HUES48 (cell line): ENCODE measurements around the gene TCF20.

Experiments used
- H3K27ac ChIP-seq: one replicate; pipeline ENCODE4 v1.7.0; 2013; ENCODE audit warnings: low read depth, low read length, inconsistent platforms
- H3K27me3 ChIP-seq: 2 replicates; pipeline ENCODE4 v1.6.1; 2013; ENCODE audit warnings: mild to moderate bottlenecking, low read length; ENCODE audit not compliant: control insufficient read depth, insufficient read depth
- H3K36me3 ChIP-seq: 2 replicates; pipeline ENCODE4 v1.6.1; 2013; ENCODE audit warnings: low read length; ENCODE audit not compliant: control insufficient read depth, insufficient read depth
- H3K4me1 ChIP-seq: 2 replicates; pipeline ENCODE4 v1.6.1; 2013; ENCODE audit warnings: mild to moderate bottlenecking, low read length; ENCODE audit not compliant: control insufficient read depth, insufficient read depth
- H3K4me3 ChIP-seq: 2 replicates; pipeline ENCODE4 v1.5.1; 2013; ENCODE audit warnings: mild to moderate bottlenecking, low read depth, low read length
- H3K9ac ChIP-seq: 2 replicates; pipeline ENCODE4 v1.6.1; 2013; ENCODE audit warnings: mild to moderate bottlenecking, low read depth, low read length, moderate library complexity
- H3K9me3 ChIP-seq: 2 replicates; pipeline ENCODE4 v1.6.1; 2013; ENCODE audit warnings: low read length; ENCODE audit not compliant: control insufficient read depth, insufficient read depth

TCF20 gene

DNA sequence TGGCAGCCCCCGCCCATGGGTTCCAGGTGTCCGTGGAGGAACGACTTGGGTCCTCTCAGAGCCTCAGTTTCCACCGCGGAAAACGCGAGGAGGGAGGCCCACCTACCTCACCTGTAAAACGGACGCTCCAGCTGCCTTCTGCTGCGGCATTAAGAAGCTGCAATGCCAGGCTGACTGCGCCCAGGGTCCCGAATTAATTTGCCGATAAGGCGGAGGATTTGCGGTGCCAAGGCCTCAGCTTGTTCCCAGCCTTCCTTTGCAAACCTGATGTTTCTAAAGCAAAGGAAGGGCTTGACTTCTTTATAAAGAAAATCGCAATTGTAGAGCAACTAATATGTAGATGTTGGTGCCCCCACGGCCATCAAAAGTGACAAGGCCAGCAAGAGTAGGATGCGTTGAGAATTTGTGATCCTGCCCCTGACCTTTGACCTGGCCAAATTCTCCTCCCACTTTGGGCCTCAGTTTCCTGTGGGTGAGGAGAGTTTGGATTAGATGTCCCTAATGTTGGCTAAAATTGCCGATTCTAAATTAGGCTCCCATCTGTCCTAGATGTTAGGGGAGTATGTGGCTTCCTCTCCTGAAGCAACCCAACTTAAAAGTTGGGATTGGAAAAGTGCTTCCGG lies 849 bp upstream of the TCF20 start:
- no peaks in the 10 kb centered on the region for H3K27me3 ChIP-seq
- H3K9me3 ChIP-seq = no peaks in the 10 kb centered on the region
- H3K4me3 ChIP-seq = peak overlapping the region; percentile 73; the same call in 1 of the 2 replicates
- H3K4me1 ChIP-seq = peaks cover 37% of the 10 kb centered on the region
- no peaks in the 10 kb centered on the region for H3K36me3 ChIP-seq
- H3K27ac ChIP-seq = no peak overlapping the region
- H3K9ac ChIP-seq = no peak overlapping the region

- Histone ChIP-seq H3K27ac (peak overlapping the region; percentile 90), H3K9ac (peak overlapping the region; percentile 71; the same call in 1 of the 2 replicates), H3K4me3 (peak overlapping the region; percentile 73), H3K36me3 (no peaks in the 10 kb centered on the region), H3K27me3 (no peaks in the 10 kb centered on the region), H3K4me1 (peaks cover 29% of the 10 kb centered on the region), H3K9me3 (no peaks in the 10 kb centered on the region)
These were observed 310 bp downstream of the TCF20 start for GRCh38 chr22:42270176-42270509.

DNA sequence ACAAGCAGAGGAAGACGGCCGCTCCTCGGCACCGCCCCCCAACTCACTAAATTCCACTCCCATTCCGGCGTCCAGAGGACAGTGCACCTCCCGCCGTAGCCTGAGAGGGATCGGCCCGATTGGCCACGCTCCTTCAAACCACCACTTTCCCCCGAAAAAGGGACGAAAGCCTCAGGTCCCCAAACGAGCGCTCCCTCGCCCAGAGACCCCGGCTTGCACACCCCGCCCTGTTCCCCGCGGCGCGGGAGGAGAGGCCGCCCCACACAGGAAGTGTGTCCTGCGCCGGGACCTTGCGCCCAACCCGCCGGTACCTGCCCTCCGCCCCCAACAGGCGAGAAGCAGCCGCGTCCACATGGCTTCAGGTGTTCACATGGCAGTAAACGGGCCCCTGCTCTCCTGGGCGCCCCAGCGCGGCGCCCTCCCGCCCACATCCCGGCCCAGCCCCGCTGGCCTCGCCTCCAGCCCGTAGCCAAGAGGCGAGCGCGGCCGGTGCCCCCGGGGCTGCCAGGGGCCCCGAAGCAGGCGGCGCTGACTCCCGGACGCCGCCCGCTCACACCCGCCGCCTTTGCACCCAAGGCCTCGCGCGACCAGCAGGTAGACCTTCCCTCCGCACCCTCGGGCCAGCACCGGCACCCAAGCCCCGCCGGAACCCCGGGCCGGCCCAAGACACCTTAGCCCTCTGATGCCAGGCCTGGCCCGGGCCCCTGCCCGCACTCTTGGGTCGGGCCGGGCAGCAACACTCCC lies 849 bp downstream of the TCF20 start:
- Histone ChIP-seq H3K36me3 (no peaks in the 10 kb centered on the region), H3K27ac (peak overlapping the region; percentile 90), H3K9ac (peak overlapping the region; percentile 71), H3K4me3 (peak overlapping the region; percentile 73), H3K27me3 (no peaks in the 10 kb centered on the region), H3K9me3 (no peaks in the 10 kb centered on the region), H3K4me1 (peaks cover 24% of the 10 kb centered on the region)

DNA sequence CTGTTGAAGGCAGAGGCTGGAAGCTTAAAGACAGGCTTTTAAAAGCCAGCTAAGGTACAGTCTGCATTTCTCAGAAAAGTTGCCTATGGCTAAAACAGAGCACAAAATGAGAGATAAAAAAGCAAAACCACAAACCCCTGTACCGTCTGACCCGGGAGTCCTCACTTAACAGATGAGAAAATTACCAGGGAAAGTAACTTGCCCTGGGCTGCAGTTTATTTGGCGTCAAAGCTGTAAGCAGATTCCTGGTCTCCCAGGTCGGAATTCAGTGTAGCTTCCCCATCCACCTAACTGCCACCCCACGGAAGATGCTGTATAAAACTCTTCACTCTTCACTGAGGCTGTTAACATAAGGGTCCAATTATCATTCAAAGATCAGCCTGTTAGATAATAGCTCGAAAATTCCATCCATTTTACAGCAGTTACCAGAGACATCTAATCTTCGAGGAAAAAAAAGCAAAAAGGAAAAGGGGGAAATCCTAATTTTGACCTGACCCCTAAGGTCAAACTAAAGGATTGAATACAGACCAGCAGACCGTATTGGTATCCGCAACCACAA lies 1.5 kb downstream of the TCF20 start:
- H3K27ac ChIP-seq = no peak overlapping the region
- no peak overlapping the region; the same call in 1 of the 2 replicates for H3K9ac ChIP-seq
- no peaks in the 10 kb centered on the region for H3K36me3 ChIP-seq
- peak overlapping the region; percentile 73 for H3K4me3 ChIP-seq
- no peaks in the 10 kb centered on the region for H3K9me3 ChIP-seq
- peaks cover 22% of the 10 kb centered on the region for H3K4me1 ChIP-seq
- no peaks in the 10 kb centered on the region for H3K27me3 ChIP-seq

- Histone ChIP-seq H3K4me3 (no peak overlapping the region), H3K36me3 (no peaks in the 10 kb centered on the region), H3K27ac (no peak overlapping the region), H3K9me3 (no peaks in the 10 kb centered on the region), H3K27me3 (peaks cover 26% of the 10 kb centered on the region), H3K9ac (no peak overlapping the region), H3K4me1 (peaks cover 15% of the 10 kb centered on the region)
These were observed 5.1 kb downstream of the TCF20 start for GRCh38 chr22:42265321-42265720.

GRCh38 chr22:42263944-42264343 lies 6.5 kb downstream of the TCF20 start:
- H3K36me3 ChIP-seq = no peaks in the 10 kb centered on the region
- no peak overlapping the region for H3K27ac ChIP-seq

GRCh38 chr22:42262964-42263363 lies 7.5 kb downstream of the TCF20 start:
- Histone ChIP-seq H3K36me3 (no peaks in the 10 kb centered on the region), H3K4me3 (no peak overlapping the region), H3K9ac (no peak overlapping the region), H3K27ac (no peak overlapping the region), H3K4me1 (peaks cover 12% of the 10 kb centered on the region), H3K9me3 (no peaks in the 10 kb centered on the region), H3K27me3 (peaks cover 50% of the 10 kb centered on the region)

More at GRCh38 chr22:42263944-42264343, 6.5 kb downstream of the TCF20 start:
- Histone ChIP-seq H3K27me3 (peaks cover 40% of the 10 kb centered on the region), H3K4me1 (peaks cover 18% of the 10 kb centered on the region), H3K9ac (no peak overlapping the region), H3K9me3 (no peaks in the 10 kb centered on the region), H3K4me3 (no peak overlapping the region)

DNA sequence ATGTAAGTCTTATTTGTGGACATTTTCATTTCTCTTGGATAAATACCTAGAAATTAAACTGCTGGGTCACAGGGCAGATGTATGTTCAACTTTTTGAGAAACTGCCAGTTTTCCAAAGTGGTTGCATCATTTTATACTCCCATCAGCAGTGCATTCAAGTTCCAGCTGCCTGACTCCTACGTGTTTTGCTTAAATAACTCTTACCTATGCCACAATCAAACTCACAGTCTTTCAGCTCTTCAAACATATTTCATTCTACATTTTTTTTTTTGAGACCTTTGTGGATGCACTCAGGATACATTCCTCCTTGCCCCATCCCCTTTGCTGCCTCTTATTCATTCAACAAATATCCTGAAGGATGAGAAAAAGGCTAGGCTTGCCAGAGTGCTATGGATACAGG lies 9.2 kb downstream of the TCF20 start:
- no peak overlapping the region for H3K4me3 ChIP-seq
- H3K9me3 ChIP-seq = no peaks in the 10 kb centered on the region
- no peak overlapping the region for H3K27ac ChIP-seq
- peaks cover 57% of the 10 kb centered on the region for H3K27me3 ChIP-seq
- no peaks in the 10 kb centered on the region for H3K36me3 ChIP-seq
- peaks cover 12% of the 10 kb centered on the region for H3K4me1 ChIP-seq
- H3K9ac ChIP-seq = no peak overlapping the region

DNA sequence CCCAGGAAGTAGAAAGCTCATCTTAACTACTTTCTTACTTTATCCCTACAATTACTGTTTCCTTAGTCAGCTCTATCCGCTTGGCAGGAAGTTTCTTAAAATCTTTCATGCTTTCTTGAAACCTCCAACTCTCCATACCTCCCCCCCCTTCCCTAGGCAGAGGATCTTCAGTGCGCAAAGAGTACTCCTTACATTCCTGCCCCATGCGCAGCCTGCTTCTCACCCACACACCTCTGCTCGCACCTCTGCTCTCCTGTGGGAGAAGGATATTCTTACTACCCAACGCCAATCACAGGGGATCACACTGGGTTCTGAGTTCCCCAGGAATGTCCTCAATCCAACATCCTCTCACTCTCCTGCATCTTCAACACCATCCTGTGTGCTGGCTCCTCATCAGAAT lies 12.3 kb downstream of the TCF20 start:
- H3K9me3 ChIP-seq = no peaks in the 10 kb centered on the region
- peaks cover 7% of the 10 kb centered on the region; the same call in 1 of the 2 replicates for H3K4me1 ChIP-seq
- H3K4me3 ChIP-seq = no peak overlapping the region
- no peak overlapping the region for H3K9ac ChIP-seq
- H3K27me3 ChIP-seq = peaks cover 56% of the 10 kb centered on the region
- H3K27ac ChIP-seq = no peak overlapping the region
- no peaks in the 10 kb centered on the region for H3K36me3 ChIP-seq

GRCh38 chr22:42257386-42257785 lies 13.1 kb downstream of the TCF20 start:
- Histone ChIP-seq H3K36me3 (no peaks in the 10 kb centered on the region), H3K4me1 (peaks cover 7% of the 10 kb centered on the region; the same call in 1 of the 2 replicates), H3K9ac (no peak overlapping the region), H3K27me3 (peaks cover 49% of the 10 kb centered on the region), H3K4me3 (no peak overlapping the region), H3K9me3 (no peaks in the 10 kb centered on the region), H3K27ac (no peak overlapping the region)

GRCh38 chr22:42256930-42257329 lies 13.5 kb downstream of the TCF20 start:
- H3K4me3 ChIP-seq = no peak overlapping the region
- no peak overlapping the region for H3K27ac ChIP-seq
- no peaks in the 10 kb centered on the region for H3K9me3 ChIP-seq
- no peak overlapping the region for H3K9ac ChIP-seq
- peaks cover 7% of the 10 kb centered on the region; the same call in 1 of the 2 replicates for H3K4me1 ChIP-seq
- peaks cover 44% of the 10 kb centered on the region for H3K27me3 ChIP-seq
- H3K36me3 ChIP-seq = no peaks in the 10 kb centered on the region
